Gastroesophageal sphincter (tissue), 4 donors: ENCODE measurements around the gene HLA-DOA. TPM values are rescaled to one million over a fixed set of nuclear protein-coding genes. Genes with fewer than 3 reads are reported as not detected.
A peak's percentile ranks its signal among the peaks of the same experiment; 100 is the strongest.

ENCODE experiments used
- ATAC-seq: fragments of 150-250 bp; one replicate; pipeline ENCODE4 v1.9.1; 2016; ENCODE audit warnings: mild to moderate bottlenecking, moderate library complexity
- H3K27ac ChIP-seq, 4 donors: fragments of 200-600 bp; sonication (generic) in 3 of 4; 1 replicate in 3 of 4; 2 replicates in 1 of 4; pipeline ENCODE4 v1.5.1; 2016 to 2019
- H3K27me3 ChIP-seq: fragments of 200-600 bp; sonication (generic); one replicate; pipeline ENCODE4 v1.5.1; 2019
- H3K36me3 ChIP-seq, 2 donors: fragments of 200-600 bp; sonication (generic); one replicate each; pipeline ENCODE4 v1.5.1; 2019; ENCODE audit warnings: control low read depth in 1 of 2
- H3K4me1 ChIP-seq, 3 donors: fragments of 200-600 bp; sonication (generic); 1 replicate in 2 of 3; 2 replicates in 1 of 3; pipeline ENCODE4 v1.5.1; 2016 to 2019; ENCODE audit warnings: control low read depth in 2 of 3
- H3K4me3 ChIP-seq, 2 donors: fragments of 200-600 bp; sonication (generic); one replicate each; pipeline ENCODE4 v1.5.1; 2019; ENCODE audit warnings: mild to moderate bottlenecking in 1 of 2, moderate library complexity in 1 of 2
- H3K9me3 ChIP-seq, 3 donors: fragments of 200-600 bp; sonication (generic); one replicate each; pipeline ENCODE4 v1.5.1; 2017 to 2019; ENCODE audit warnings: control low read depth in 2 of 3
- EP300 ChIP-seq: sonication (generic); formaldehyde crosslinking; IDR thresholded peaks from one replicate; pipeline ENCODE4 v1.6.1; 2017; ENCODE audit warnings: antibody characterized with exemption, mild to moderate bottlenecking
- POLR2A ChIP-seq, 2 donors: fragments of 450-650 bp; IDR thresholded peaks; one replicate each; pipeline ENCODE4 v1.6.1; 2017; ENCODE audit warnings: antibody characterized with exemption in 2 of 2, mild to moderate bottlenecking in 2 of 2, moderate library complexity in 1 of 2
- POLR2AphosphoS5 ChIP-seq: sonication (generic); formaldehyde crosslinking; IDR thresholded peaks from one replicate; pipeline ENCODE4 v1.6.1; 2017; ENCODE audit warnings: antibody characterized with exemption
- WGBS, 2 donors: methylation state at CpG; one replicate each; pipeline ENCODE4 v1.1.5; 2018; ENCODE audit warnings: low coverage in 1 of 2; 5-methylcytosine and 5-hydroxymethylcytosine counted together
- total RNA-seq, 4 donors: library from RNA; depleted of rRNA; stranded (reverse); fragments of >200 nt; gene quantifications; one replicate each; pipeline ENCODE4 v1.1.0, GENCODE V29; 2016
- TF ChIP-seq, protein P1 (sequence below), 4 experiments: fragments of 200-600 bp in 2 of 4; fragments of 450-650 bp in 2 of 4; sonication (generic) in 1 of 4; IDR thresholded peaks; one replicate each; pipeline ENCODE4 v1.5.1; 2017 to 2019; ENCODE audit warnings: antibody characterized with exemption in 4 of 4, mild to moderate bottlenecking in 2 of 4, moderate library complexity in 2 of 4

HLA-DOA gene
- total RNA-seq, 4 donors from 2014 or later, result 1.1 to 4.4 (median 1.8) TPM

DNA sequence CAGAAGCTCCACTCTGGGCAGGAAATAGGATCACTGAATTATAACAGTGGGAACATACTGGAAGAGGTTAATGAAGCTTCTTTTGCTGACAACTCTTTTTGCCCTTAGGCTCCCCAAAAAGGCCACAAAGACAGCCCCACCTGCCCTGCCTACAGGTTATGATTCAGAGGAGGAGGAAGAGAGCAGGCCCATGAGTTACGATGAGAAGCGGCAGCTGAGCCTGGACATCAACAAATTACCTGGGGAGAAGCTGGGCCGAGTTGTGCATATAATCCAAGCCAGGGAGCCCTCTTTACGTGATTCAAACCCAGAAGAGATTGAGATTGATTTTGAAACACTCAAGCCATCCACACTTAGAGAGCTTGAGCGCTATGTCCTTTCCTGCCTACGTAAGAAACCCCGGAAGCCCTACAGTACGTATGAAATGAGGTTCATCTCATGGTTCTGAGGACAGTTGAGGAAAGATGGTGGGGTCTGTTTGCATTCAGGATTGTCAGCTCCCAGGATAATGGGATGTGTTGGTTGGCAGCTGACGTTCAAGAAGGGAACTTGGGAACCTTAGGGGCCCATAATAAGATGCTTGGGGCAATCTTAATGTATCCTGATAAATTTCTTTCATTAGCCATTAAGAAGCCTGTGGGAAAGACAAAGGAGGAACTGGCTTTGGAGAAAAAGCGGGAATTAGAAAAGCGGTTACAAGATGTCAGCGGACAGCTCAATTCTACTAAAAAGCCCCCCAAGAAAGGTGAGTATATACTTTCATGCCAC, 29.5 kb downstream of the HLA-DOA start:
- ATAC-seq, result no peak
- Histone ChIP-seq H3K36me3 (peaks cover 7 to 71% of the 10 kb centered on the region in 2 donors), H3K9me3 (no peaks in the 10 kb centered on the region), H3K27me3 (no peaks in the 10 kb centered on the region), H3K27ac (peak overlapping the region in 1 of 4 donors; percentile 24), H3K4me3 (no peak overlapping the region), H3K4me1 (peaks cover 0 to 89% (median 16%) of the 10 kb centered on the region in 3 donors)
- TF ChIP-seq EP300, result no peak
- no peak for TF ChIP-seq POLR2AphosphoS5
- no peak for TF ChIP-seq POLR2A (IDR thresholded peaks at IDR 0.05)
- TF ChIP-seq, protein P1, sequence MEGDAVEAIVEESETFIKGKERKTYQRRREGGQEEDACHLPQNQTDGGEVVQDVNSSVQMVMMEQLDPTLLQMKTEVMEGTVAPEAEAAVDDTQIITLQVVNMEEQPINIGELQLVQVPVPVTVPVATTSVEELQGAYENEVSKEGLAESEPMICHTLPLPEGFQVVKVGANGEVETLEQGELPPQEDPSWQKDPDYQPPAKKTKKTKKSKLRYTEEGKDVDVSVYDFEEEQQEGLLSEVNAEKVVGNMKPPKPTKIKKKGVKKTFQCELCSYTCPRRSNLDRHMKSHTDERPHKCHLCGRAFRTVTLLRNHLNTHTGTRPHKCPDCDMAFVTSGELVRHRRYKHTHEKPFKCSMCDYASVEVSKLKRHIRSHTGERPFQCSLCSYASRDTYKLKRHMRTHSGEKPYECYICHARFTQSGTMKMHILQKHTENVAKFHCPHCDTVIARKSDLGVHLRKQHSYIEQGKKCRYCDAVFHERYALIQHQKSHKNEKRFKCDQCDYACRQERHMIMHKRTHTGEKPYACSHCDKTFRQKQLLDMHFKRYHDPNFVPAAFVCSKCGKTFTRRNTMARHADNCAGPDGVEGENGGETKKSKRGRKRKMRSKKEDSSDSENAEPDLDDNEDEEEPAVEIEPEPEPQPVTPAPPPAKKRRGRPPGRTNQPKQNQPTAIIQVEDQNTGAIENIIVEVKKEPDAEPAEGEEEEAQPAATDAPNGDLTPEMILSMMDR (IDR thresholded peaks at IDR 0.05), result no peak
- 77 to 80% methylated on average over 4 to 8 of the region's 12 CpGs for WGBS, 2 donors

DNA sequence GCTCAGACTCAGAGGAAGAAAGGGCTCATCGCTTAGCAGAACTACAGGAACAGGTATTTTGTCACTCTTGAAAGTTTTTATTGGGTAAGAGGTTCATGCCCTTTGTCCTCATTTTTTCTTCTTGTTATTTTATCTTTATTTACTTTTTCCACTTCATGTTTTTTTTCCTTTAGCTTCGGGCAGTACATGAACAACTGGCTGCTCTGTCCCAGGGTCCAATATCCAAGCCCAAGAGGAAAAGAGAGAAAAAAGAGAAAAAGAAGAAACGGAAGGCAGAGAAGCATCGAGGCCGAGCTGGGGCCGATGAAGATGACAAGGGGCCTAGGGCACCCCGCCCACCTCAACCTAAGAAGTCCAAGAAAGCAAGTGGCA, 31.5 kb downstream of the HLA-DOA start:
- no peak overlapping the region for H3K4me3 ChIP-seq
- H3K9me3 ChIP-seq, result no peaks in the 10 kb centered on the region
- 35 to 60% methylated on average over 1 to 6 of the region's 7 CpGs for WGBS, 2 donors
- ATAC-seq, result no peak
- H3K36me3 ChIP-seq, result peaks cover 7 to 84% of the 10 kb centered on the region in 2 donors
- peaks cover 0 to 92% (median 19%) of the 10 kb centered on the region in 3 donors for H3K4me1 ChIP-seq
- H3K27ac ChIP-seq, result no peak overlapping the region
- no peaks in the 10 kb centered on the region for H3K27me3 ChIP-seq
- TF ChIP-seq, protein P1 (IDR thresholded peaks at IDR 0.05), result no peak
- TF ChIP-seq POLR2A (IDR thresholded peaks at IDR 0.05) (no peak), POLR2AphosphoS5 (no peak), EP300 (no peak)

DNA sequence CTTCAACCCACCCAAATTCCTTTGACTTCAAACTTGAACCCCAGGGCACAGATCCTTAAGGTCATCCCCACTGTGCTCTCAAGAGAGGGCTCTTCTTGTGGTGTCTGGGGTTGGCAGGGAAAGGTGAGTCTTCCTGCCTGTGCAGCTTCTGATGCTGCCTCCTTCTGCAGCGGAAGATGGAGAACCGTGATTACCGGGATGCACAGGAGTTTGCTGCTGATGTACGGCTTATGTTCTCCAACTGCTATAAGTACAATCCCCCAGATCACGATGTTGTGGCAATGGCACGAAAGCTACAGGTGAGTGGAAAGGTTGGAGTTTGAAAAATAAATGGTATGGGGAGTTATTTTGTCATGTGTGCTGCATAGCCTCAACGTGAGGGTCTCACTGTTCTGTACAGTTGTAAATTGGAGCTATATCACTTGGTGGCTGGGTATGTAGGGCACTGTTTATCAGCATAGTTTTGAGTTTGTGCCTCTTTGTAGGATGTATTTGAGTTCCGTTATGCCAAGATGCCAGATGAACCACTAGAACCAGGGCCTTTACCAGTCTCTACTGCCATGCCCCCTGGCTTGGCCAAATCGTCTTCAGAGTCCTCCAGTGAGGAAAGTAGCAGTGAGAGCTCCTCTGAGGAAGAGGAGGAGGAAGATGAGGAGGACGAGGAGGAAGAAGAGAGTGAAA, 32.0 kb downstream of the HLA-DOA start:
- peaks cover 7 to 89% of the 10 kb centered on the region in 2 donors for H3K36me3 ChIP-seq
- H3K27me3 ChIP-seq, result no peaks in the 10 kb centered on the region
- H3K4me1 ChIP-seq, result peaks cover 0 to 87% (median 16%) of the 10 kb centered on the region in 3 donors
- no peak for ATAC-seq
- TF ChIP-seq, protein P1 (IDR thresholded peaks at IDR 0.05), result no peak
- TF ChIP-seq POLR2A (IDR thresholded peaks at IDR 0.05) (no peak), EP300 (no peak), POLR2AphosphoS5 (no peak)
- 43 to 53% methylated on average over 5 to 6 of the region's 10 CpGs for WGBS, 2 donors
- H3K4me3 ChIP-seq, result no peak overlapping the region
- no peak overlapping the region for H3K27ac ChIP-seq
- no peaks in the 10 kb centered on the region for H3K9me3 ChIP-seq

DNA sequence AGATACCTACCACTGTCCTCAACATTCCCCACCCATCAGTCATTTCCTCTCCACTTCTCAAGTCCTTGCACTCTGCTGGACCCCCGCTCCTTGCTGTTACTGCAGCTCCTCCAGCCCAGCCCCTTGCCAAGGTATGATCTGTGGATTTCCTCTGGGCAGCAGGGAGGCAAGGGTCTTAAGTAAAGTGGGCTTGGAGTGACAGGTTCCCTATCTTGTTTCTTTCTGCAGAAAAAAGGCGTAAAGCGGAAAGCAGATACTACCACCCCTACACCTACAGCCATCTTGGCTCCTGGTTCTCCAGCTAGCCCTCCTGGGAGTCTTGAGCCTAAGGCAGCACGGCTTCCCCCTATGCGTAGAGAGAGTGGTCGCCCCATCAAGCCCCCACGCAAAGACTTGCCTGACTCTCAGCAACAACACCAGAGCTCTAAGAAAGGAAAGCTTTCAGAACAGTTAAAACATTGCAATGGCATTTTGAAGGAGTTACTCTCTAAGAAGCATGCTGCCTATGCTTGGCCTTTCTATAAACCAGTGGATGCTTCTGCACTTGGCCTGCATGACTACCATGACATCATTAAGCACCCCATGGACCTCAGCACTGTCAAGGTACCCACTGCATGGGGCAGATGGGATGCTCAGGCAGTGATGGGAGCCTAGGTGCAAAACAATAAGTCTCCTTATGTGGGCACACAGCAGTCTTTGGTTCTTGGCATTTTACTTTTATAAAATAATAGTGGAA, 32.9 kb downstream of the HLA-DOA start:
- WGBS, 2 donors, result 57 to 71% methylated on average over 1 of the region's 7 CpGs
- ATAC-seq, result no peak
- Histone ChIP-seq H3K4me1 (peaks cover 0 to 78% (median 16%) of the 10 kb centered on the region in 3 donors), H3K27me3 (no peaks in the 10 kb centered on the region), H3K4me3 (no peak overlapping the region), H3K9me3 (no peaks in the 10 kb centered on the region), H3K27ac (no peak overlapping the region), H3K36me3 (peaks cover 7 to 86% of the 10 kb centered on the region in 2 donors)
- TF ChIP-seq POLR2AphosphoS5 (no peak), EP300 (no peak), POLR2A (IDR thresholded peaks at IDR 0.05) (no peak)
- TF ChIP-seq, protein P1 (IDR thresholded peaks at IDR 0.05), result no peak
